H1 (cell line): ENCODE measurements around the gene GCAT. TPM values are rescaled to one million over a fixed set of nuclear protein-coding genes. Genes with fewer than 3 reads are reported as not detected.

Experiments
- CTCF ChIA-PET: fragments of 300-600 bp; sonication (Branson Sonifier 250); formaldehyde crosslinking; loops from one replicate; lab custom pipeline; 2021; ENCODE audit not compliant: partially characterized antibody; lab: Charles Lee
- POLR2A ChIA-PET: fragments of 300-600 bp; sonication (Branson Sonifier 250); formaldehyde crosslinking; loops from one replicate; lab custom pipeline; 2021; ENCODE audit warnings: inconsistent platforms; ENCODE audit not compliant: partially characterized antibody; lab: Charles Lee
- DNase-seq, 2 experiments: peaks; one replicate each; pipeline versions ENCODE4 v3.0.0 to v3.0.0-alpha.2; 2010 to 2022; ENCODE audit warnings: low spot score in 2 of 2, low read depth in 1 of 2, mixed read lengths in 1 of 2
- FAIRE-seq: peaks from 2 replicates; lab custom pipeline; 2011; peaks lifted over from hg19 to GRCh38; lab: Jason Lieb, UNC
- H2AFZ ChIP-seq: 2 replicates; pipeline ENCODE4 v1.8.1; 2012; ENCODE audit warnings: low read length, inconsistent platforms
- H2AK5ac ChIP-seq: 2 replicates; pipeline ENCODE4 v1.6.1; 2013; ENCODE audit warnings: low read depth, low read length
- H2BK120ac ChIP-seq: replicated peaks from 2 replicates; pipeline ENCODE3; 2013; ENCODE audit warnings: low read depth, low read length, inconsistent platforms
- H2BK12ac ChIP-seq: 2 replicates; pipeline ENCODE4 v1.6.1; 2013; ENCODE audit warnings: low read depth, low read length
- H2BK15ac ChIP-seq: 2 replicates; pipeline ENCODE4 v1.6.1; 2013; ENCODE audit warnings: low read length
- H2BK20ac ChIP-seq: 2 replicates; pipeline ENCODE4 v1.6.1; 2013; ENCODE audit warnings: low read length
- H2BK5ac ChIP-seq: 2 replicates; pipeline ENCODE4 v1.6.1; 2013; ENCODE audit warnings: low read depth, low read length
- H3K14ac ChIP-seq: 2 replicates; pipeline ENCODE4 v1.6.1; 2013; ENCODE audit warnings: inconsistent platforms; ENCODE audit not compliant: insufficient read length
- H3K18ac ChIP-seq: 2 replicates; pipeline ENCODE4 v1.6.1; 2013; ENCODE audit warnings: low read length; ENCODE audit errors: extremely low read depth
- H3K23ac ChIP-seq: 2 replicates; pipeline ENCODE4 v1.6.1; 2013; ENCODE audit warnings: inconsistent platforms; ENCODE audit not compliant: insufficient read length
- H3K23me2 ChIP-seq: 2 replicates; pipeline ENCODE4 v1.6.1; 2013; ENCODE audit warnings: low read depth, low read length
- H3K27ac ChIP-seq: 2 replicates; pipeline ENCODE4 v1.6.1; 2011; ENCODE audit warnings: low read depth, low read length, inconsistent platforms
- H3K27me3 ChIP-seq, 4 experiments: replicated peaks in 1 of 4; 1 replicate in 1 of 4; 2 replicates in 3 of 4; pipeline versions ENCODE4 v1.6.1 to v1.8.1; 2011 to 2013; ENCODE audit warnings: low read length in 3 of 4, mild to moderate bottlenecking in 3 of 4, inconsistent platforms in 2 of 4, mixed read lengths in 2 of 4, moderate library complexity in 1 of 4; ENCODE audit not compliant: control insufficient read depth in 3 of 4, insufficient read depth in 3 of 4; ENCODE audit errors: extremely low read depth in 1 of 4
- H3K36me3 ChIP-seq, 4 experiments: 2 replicates each; pipeline versions ENCODE4 v1.6.1 to v1.8.1; 2011 to 2013; ENCODE audit warnings: mild to moderate bottlenecking in 4 of 4, low read length in 3 of 4, moderate library complexity in 2 of 4, control low read depth in 1 of 4, inconsistent platforms in 1 of 4; ENCODE audit not compliant: insufficient read depth in 4 of 4, control insufficient read depth in 2 of 4
- H3K4ac ChIP-seq: replicated peaks from 2 replicates; pipeline ENCODE3; 2013; ENCODE audit warnings: low read length, low read depth, mixed read lengths, inconsistent platforms; ENCODE audit not compliant: insufficient read length
- H3K4me1 ChIP-seq, 4 experiments: replicated peaks in 1 of 4; 1 replicate in 1 of 4; 2 replicates in 3 of 4; pipeline versions ENCODE4 v1.6.1 to v1.8.1; 2011 to 2013; ENCODE audit warnings: low read length in 3 of 4, inconsistent platforms in 2 of 4, mixed read lengths in 1 of 4; ENCODE audit not compliant: insufficient read depth in 4 of 4, control insufficient read depth in 3 of 4
- H3K4me2 ChIP-seq, 2 experiments: 2 replicates each; pipeline versions ENCODE4 v1.6.1 to v1.8.1; 2011 to 2013; ENCODE audit warnings: low read depth in 2 of 2, low read length in 2 of 2, control low read depth in 1 of 2, inconsistent platforms in 1 of 2, mild to moderate bottlenecking in 1 of 2; ENCODE audit not compliant: insufficient read depth in 1 of 2
- H3K4me3 ChIP-seq, 4 experiments: fragments of 200-600, 300-600 bp in 1 of 4; sonication (generic), shearing (Covaris generic), sonication (Bioruptor Twin) in 1 of 4; 2 replicates each; pipeline versions ENCODE4 v1.5.1 to v1.8.1; 2011 to 2016; ENCODE audit warnings: low read length in 4 of 4, low read depth in 3 of 4, control low read depth in 2 of 4, inconsistent platforms in 2 of 4, mild to moderate bottlenecking in 2 of 4, mixed read lengths in 1 of 4, moderate library complexity in 1 of 4; ENCODE audit not compliant: insufficient read depth in 2 of 4; ENCODE audit errors: extremely low read depth in 1 of 4
- H3K56ac ChIP-seq: replicated peaks from 2 replicates; pipeline ENCODE3; 2013; ENCODE audit warnings: low read depth, mild to moderate bottlenecking, mixed read lengths, low read length, inconsistent platforms; ENCODE audit not compliant: insufficient read length
- H3K79me1 ChIP-seq: 2 replicates; pipeline ENCODE4 v1.6.1; 2013; ENCODE audit warnings: low read depth, low read length, control low read depth
- H3K79me2 ChIP-seq, 2 experiments: 2 replicates each; pipeline versions ENCODE4 v1.6.1 to v1.8.1; 2012 to 2013; ENCODE audit warnings: low read length in 2 of 2, mild to moderate bottlenecking in 2 of 2, inconsistent platforms in 1 of 2; ENCODE audit not compliant: insufficient read depth in 2 of 2, control insufficient read depth in 1 of 2
- H3K9ac ChIP-seq, 4 experiments: replicated peaks in 1 of 4; 1 replicate in 1 of 4; 2 replicates in 3 of 4; pipeline versions ENCODE4 v1.6.1 to v1.8.1; 2011 to 2013; ENCODE audit warnings: low read depth in 3 of 4, low read length in 3 of 4, control low read depth in 2 of 4, mild to moderate bottlenecking in 2 of 4, moderate library complexity in 2 of 4, inconsistent platforms in 1 of 4; ENCODE audit errors: extremely low read depth in 1 of 4
- H3K9me3 ChIP-seq, 2 experiments: 2 replicates each; pipeline versions ENCODE4 v1.6.1 to v1.8.1; 2012 to 2013; ENCODE audit warnings: mild to moderate bottlenecking in 2 of 2, moderate library complexity in 2 of 2, control low read depth in 1 of 2, inconsistent platforms in 1 of 2, low read depth in 1 of 2, low read length in 1 of 2, mixed read lengths in 1 of 2; ENCODE audit not compliant: insufficient read depth in 2 of 2
- H4K20me1 ChIP-seq, 2 experiments: replicated peaks in 1 of 2; 2 replicates each; pipeline versions ENCODE3 to v1.8.1; 2011 to 2013; ENCODE audit warnings: inconsistent platforms in 2 of 2, low read length in 2 of 2, mild to moderate bottlenecking in 1 of 2; ENCODE audit not compliant: insufficient read depth in 2 of 2, control insufficient read depth in 1 of 2
- H4K5ac ChIP-seq: 2 replicates; pipeline ENCODE4 v1.6.1; 2013; ENCODE audit warnings: low read length, low read depth, mixed read lengths, inconsistent platforms; ENCODE audit not compliant: insufficient read length
- H4K8ac ChIP-seq: 2 replicates; pipeline ENCODE4 v1.8.0; 2013; ENCODE audit warnings: mild to moderate bottlenecking, moderate library complexity, low read length, inconsistent platforms; ENCODE audit not compliant: insufficient read depth; ENCODE audit errors: extremely low read depth
- H4K91ac ChIP-seq: replicated peaks from 2 replicates; pipeline ENCODE3; 2013; ENCODE audit warnings: low read length, mixed read lengths, inconsistent platforms; ENCODE audit not compliant: insufficient read length
- EZH2 ChIP-seq: fragments of 200-600 bp; sonication (generic); IDR thresholded peaks from 2 replicates; pipeline ENCODE4 v1.7.1; 2012; ENCODE audit warnings: low read depth, mild to moderate bottlenecking, moderate library complexity, low read length, inconsistent platforms; ENCODE audit not compliant: severe bottlenecking
- MAFK ChIP-seq: IDR thresholded peaks from 2 replicates; pipeline ENCODE4 v1.6.1; 2012; ENCODE audit warnings: low read depth, mild to moderate bottlenecking, improper control_type of control experiment, low read length
- PHF8 ChIP-seq: fragments of 200-600 bp; sonication (generic); conservative IDR thresholded peaks from 2 replicates; pipeline ENCODE4 v1.7.1; 2012; ENCODE audit warnings: low read depth, mild to moderate bottlenecking, inconsistent platforms, low read length, moderate library complexity
- POU5F1 ChIP-seq: IDR thresholded peaks from 2 replicates; pipeline ENCODE4 v1.6.1; 2011; ENCODE audit warnings: low read depth, mild to moderate bottlenecking, low read length, moderate library complexity
- RXRA ChIP-seq: IDR thresholded peaks from 2 replicates; pipeline ENCODE4 v1.6.1; 2011; ENCODE audit warnings: low read depth, mild to moderate bottlenecking, low read length, moderate library complexity; ENCODE audit not compliant: insufficient read depth
- SP2 ChIP-seq: IDR thresholded peaks from 2 replicates; pipeline ENCODE4 v1.6.1; 2012; ENCODE audit warnings: mild to moderate bottlenecking, low read length, inconsistent platforms
- WGBS, 2 experiments: shearing (Covaris generic) in 1 of 2; methylation state at CpG; one replicate each; pipeline versions ENCODE4 v1.1.6 to v1.1.7; 2013 to 2015; ENCODE audit warnings: low lambda C conversion rate in 2 of 2, mixed read lengths in 2 of 2, inconsistent platforms in 1 of 2, low coverage in 1 of 2, missing lambda C conversion rate in 1 of 2; ENCODE audit not compliant: insufficient replicate concordance in 2 of 2, insufficient coverage in 1 of 2, insufficient read length in 1 of 2; ENCODE audit errors: extremely low coverage in 1 of 2, missing lambda C conversion rate in 1 of 2; 5-methylcytosine and 5-hydroxymethylcytosine counted together
- polyA plus RNA-seq, 7 experiments: library from polyadenylated mRNA; depleted of rRNA in 3 of 7; stranded (reverse) in 5 of 7; unstranded in 2 of 7; fragments of >200 nt in 5 of 7; fragments of 200-250 nt in 2 of 7; gene quantifications; 1 replicate in 5 of 7; 2 replicates in 1 of 7; 4 replicates in 1 of 7; pipeline versions ENCODE4 v1.2.1 to v1.2.3, GENCODE V29; 2011 to 2013; ENCODE audit warnings: missing spikeins in 2 of 7, mixed read lengths in 2 of 7
- total RNA-seq: library from RNA; stranded (reverse); fragmentation: NEBNext Ultra II Directional; extraction: Animal tissue kit (Norgen Biotek cat#: 25700); gene quantifications from 2 replicates; pipeline ENCODE4 v1.2.1, GENCODE V29; 2021
- TF ChIP-seq, protein P1 (sequence below): IDR thresholded peaks from 2 replicates; pipeline ENCODE4 v1.6.1; 2012; ENCODE audit warnings: inconsistent platforms

Gene GCAT
- total and polyA plus RNA-seq, 2 of the 8 experiments (the other 6 are each of a cell fraction or from before 2014, with no cell fraction given): 24.3 to 47.5 TPM

DNA sequence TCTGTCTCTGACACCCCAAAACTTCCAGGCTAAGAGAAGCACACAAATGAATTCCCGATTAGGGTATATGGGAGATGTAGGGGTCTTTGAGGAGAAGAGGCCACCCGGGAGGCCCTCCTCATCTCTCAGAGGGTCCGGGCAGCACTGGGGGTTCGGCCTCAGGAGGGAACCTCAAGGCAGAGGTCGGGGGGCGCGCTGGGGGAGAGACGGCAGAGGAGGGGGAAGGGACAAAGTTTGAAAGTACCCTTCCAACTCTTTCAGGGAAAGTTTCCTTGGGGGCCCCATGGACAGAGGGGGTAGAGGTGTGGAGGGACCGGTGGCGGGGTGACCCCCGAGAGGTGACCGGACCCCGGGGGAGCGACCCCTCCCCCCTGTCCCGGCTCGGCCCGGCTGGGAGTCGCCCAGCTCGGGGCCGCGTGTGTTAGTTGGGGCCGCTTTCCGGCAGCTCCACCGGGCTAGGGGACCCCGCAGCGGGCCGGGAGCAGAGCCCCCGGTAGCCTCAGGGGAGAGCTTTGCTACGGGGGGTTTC, 3.3 kb upstream of the GCAT start:
- Histone ChIP-seq H3K9me3 (no peaks in the 10 kb centered on the region), H4K8ac (peak overlapping the region; percentile 95; the same call in 1 of the 2 replicates), H4K20me1 (peaks cover 2 to 4% of the 10 kb centered on the region in 2 experiments), H3K18ac (peak overlapping the region; percentile 98), H2AFZ (no peak overlapping the region), H3K36me3 (no peaks in the 10 kb centered on the region), H3K23me2 (peaks cover 48% of the 10 kb centered on the region), H3K79me2 (peaks cover 4 to 7% of the 10 kb centered on the region in 2 experiments; a peak in 2 of 4 replicates), H3K4me2 (peak overlapping the region; percentile 91 to 94), H3K4me1 (peaks cover 0 to 22% (median 19%) of the 10 kb centered on the region in 4 experiments; a peak in 6 of 7 replicates), H3K14ac (no peak overlapping the region)
- 2% methylated on average over 20 of the region's 29 CpGs; no CpG with 5 or more reads in 1 of the 2 experiments for WGBS, 2 experiments
- DNase-seq (peak in 1 of 2 experiments; percentile 59), FAIRE-seq (no peak)
- TF ChIP-seq SP2 (no peak), RXRA (no peak), MAFK (no peak), POU5F1 (no peak), EZH2 (peak; percentile 10), PHF8 (no peak)
- TF ChIP-seq, protein P1, sequence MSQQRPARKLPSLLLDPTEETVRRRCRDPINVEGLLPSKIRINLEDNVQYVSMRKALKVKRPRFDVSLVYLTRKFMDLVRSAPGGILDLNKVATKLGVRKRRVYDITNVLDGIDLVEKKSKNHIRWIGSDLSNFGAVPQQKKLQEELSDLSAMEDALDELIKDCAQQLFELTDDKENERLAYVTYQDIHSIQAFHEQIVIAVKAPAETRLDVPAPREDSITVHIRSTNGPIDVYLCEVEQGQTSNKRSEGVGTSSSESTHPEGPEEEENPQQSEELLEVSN: no peak
- TF ChIP-seq, all 59 proteins: peak for 1
- Histone ChIP-seq H4K91ac (peak overlapping the region; percentile 97), H3K79me1 (peaks cover 3% of the 10 kb centered on the region), H2BK5ac (no peak overlapping the region), H2BK12ac (no peak overlapping the region), H4K5ac (peak overlapping the region; percentile 25), H3K27ac (peak overlapping the region; percentile 55; the same call in 1 of the 2 replicates), H3K9ac (peak overlapping the region; percentile 72 to 94 (median 80)), H3K23ac (no peak overlapping the region), H2BK120ac (peak overlapping the region; percentile 71), H3K27me3 (peaks cover 3 to 44% (median 37%) of the 10 kb centered on the region in 4 experiments), H2BK20ac (no peak overlapping the region), H3K56ac (peak overlapping the region; percentile 67), H2BK15ac (no peak overlapping the region), H2AK5ac (no peak overlapping the region), H3K4ac (peak overlapping the region; percentile 93), H3K4me3 (peak overlapping the region; percentile 79 to 91 (median 86))
- ChIA-PET CTCF (interaction anchor here (1.0 to 1.1 kb wide), 3 partner anchors 13 to 59 kb away, joined by 3 to 4 read pairs (median 3); no protein-coding TSS in a partner anchor), POLR2A (interaction anchor here (0.6 to 8.8 kb wide), 28 partner anchors 9 to 196 kb away, joined by 3 to 142 read pairs (median 4); partner anchors contain the start of genes ANKRD54, EIF3L, GALR3 and GGA1)
